DND-41 (cell line): ENCODE measurements around the gene MCCC1.

Experiments used
- ATAC-seq: fragments of 200-7000 bp; cut with Tn5 transposase; 3 replicates; pipeline ENCODE4 v1.9.1; 2021; ENCODE audit warnings: low read depth; ENCODE audit not compliant: insufficient read depth
- DNase-seq: peaks from one replicate; pipeline ENCODE4 v3.0.0-alpha.2; 2020
- H2AFZ ChIP-seq: 2 replicates; pipeline ENCODE4 v1.6.0; 2012; ENCODE audit warnings: low read depth, low read length
- H3K27ac ChIP-seq: 2 replicates; pipeline ENCODE4 v1.5.1; 2012; ENCODE audit warnings: low read length, inconsistent platforms
- H3K27me3 ChIP-seq: fragments of 200-600 bp; sonication (generic); 2 replicates; pipeline ENCODE4 v1.6.0; 2012; ENCODE audit warnings: low read length, mild to moderate bottlenecking, inconsistent platforms; ENCODE audit not compliant: insufficient read depth, poor library complexity
- H3K36me3 ChIP-seq: 2 replicates; pipeline ENCODE4 v1.5.1; 2012; ENCODE audit warnings: low read length, inconsistent platforms; ENCODE audit not compliant: insufficient read depth
- H3K4me1 ChIP-seq: 2 replicates; pipeline ENCODE4 v1.5.1; 2012; ENCODE audit warnings: mild to moderate bottlenecking, low read length; ENCODE audit not compliant: insufficient read depth
- H3K4me2 ChIP-seq: 2 replicates; pipeline ENCODE4 v1.6.0; 2012; ENCODE audit warnings: mild to moderate bottlenecking, moderate library complexity, low read length, inconsistent platforms; ENCODE audit not compliant: insufficient read depth
- H3K4me3 ChIP-seq, 2 experiments: fragments of 200-600 bp in 1 of 2; shearing (Covaris generic) in 1 of 2; 2 replicates each; pipeline ENCODE4 v1.5.1; 2012 to 2016; ENCODE audit warnings: inconsistent platforms in 2 of 2, low read length in 2 of 2, mild to moderate bottlenecking in 2 of 2, low read depth in 1 of 2, moderate library complexity in 1 of 2
- H3K79me2 ChIP-seq: 2 replicates; pipeline ENCODE4 v1.6.0; 2012; ENCODE audit warnings: low read length, inconsistent platforms; ENCODE audit not compliant: insufficient read depth
- H3K9ac ChIP-seq: 2 replicates; pipeline ENCODE4 v1.6.0; 2012; ENCODE audit warnings: low read depth, mild to moderate bottlenecking, inconsistent platforms, low read length, moderate library complexity
- H3K9me3 ChIP-seq: 2 replicates; pipeline ENCODE4 v1.5.1; 2012; ENCODE audit warnings: low read length, moderate library complexity, mild to moderate bottlenecking, inconsistent platforms; ENCODE audit not compliant: insufficient read depth, severe bottlenecking
- H4K20me1 ChIP-seq: 2 replicates; pipeline ENCODE4 v1.6.0; 2012; ENCODE audit warnings: low read length; ENCODE audit not compliant: insufficient read depth
- EZH2 ChIP-seq: IDR thresholded peaks from 3 replicates; pipeline ENCODE4 v1.6.1; 2012; ENCODE audit warnings: borderline replicate concordance, low read depth, mild to moderate bottlenecking, moderate library complexity, low read length, inconsistent platforms; ENCODE audit not compliant: severe bottlenecking
- TF ChIP-seq, protein P1 (sequence below): IDR thresholded peaks from 2 replicates; pipeline ENCODE4 v1.5.1; 2012; ENCODE audit warnings: borderline replicate concordance, low read length, moderate library complexity, mild to moderate bottlenecking; ENCODE audit not compliant: poor library complexity, severe bottlenecking; ENCODE audit errors: extremely low read depth

MCCC1 gene

DNA sequence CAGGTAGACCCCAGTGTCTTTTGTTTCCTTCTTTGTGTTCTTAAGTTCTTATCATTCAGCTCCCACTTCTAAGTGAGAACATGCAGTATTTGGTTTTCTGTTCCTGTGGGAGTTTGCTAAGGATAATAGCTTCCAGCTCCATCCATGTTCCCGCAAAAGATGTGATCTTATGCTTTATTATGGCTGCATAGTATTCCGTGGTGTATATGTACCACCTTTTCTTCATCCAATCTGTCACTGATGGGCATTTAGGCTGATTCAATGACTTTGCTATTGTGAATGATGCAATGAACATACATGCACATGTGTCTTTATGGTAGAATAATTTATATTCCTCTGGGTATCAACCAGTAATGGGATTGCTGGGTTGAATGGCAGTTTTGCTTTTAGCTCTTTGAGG is 24.4 kb downstream of the MCCC1 start:
- no peak for DNase-seq
- Histone ChIP-seq H3K27ac (no peak overlapping the region), H3K9ac (no peak overlapping the region), H3K4me1 (no peaks in the 10 kb centered on the region), H4K20me1 (no peaks in the 10 kb centered on the region), H3K27me3 (no peaks in the 10 kb centered on the region), H3K4me2 (no peak overlapping the region), H3K79me2 (no peaks in the 10 kb centered on the region), H2AFZ (no peak overlapping the region), H3K9me3 (peaks cover 12% of the 10 kb centered on the region), H3K36me3 (peaks cover 36% of the 10 kb centered on the region), H3K4me3 (no peak overlapping the region)
- ATAC-seq = no peak
- TF ChIP-seq, protein P1, sequence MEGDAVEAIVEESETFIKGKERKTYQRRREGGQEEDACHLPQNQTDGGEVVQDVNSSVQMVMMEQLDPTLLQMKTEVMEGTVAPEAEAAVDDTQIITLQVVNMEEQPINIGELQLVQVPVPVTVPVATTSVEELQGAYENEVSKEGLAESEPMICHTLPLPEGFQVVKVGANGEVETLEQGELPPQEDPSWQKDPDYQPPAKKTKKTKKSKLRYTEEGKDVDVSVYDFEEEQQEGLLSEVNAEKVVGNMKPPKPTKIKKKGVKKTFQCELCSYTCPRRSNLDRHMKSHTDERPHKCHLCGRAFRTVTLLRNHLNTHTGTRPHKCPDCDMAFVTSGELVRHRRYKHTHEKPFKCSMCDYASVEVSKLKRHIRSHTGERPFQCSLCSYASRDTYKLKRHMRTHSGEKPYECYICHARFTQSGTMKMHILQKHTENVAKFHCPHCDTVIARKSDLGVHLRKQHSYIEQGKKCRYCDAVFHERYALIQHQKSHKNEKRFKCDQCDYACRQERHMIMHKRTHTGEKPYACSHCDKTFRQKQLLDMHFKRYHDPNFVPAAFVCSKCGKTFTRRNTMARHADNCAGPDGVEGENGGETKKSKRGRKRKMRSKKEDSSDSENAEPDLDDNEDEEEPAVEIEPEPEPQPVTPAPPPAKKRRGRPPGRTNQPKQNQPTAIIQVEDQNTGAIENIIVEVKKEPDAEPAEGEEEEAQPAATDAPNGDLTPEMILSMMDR = no peak
- TF ChIP-seq EZH2 = no peak

DNA sequence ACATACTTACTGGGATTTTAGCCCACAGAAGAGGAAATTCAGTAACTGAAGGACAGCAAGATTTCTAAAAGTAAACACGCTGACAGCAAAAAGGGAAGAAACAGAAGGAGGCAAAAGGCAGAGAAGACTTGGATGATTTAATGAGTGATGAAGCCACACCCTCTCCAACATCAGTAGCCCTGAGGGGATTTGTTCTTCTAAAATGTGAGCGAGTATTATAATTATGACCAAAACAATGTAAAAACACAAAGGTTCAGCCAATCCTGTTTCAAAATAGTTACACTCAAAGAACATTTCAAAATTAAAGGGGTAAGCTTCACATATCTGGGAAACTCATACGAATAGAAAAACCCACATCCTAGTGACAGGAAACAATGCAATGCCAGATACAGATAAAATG is 25.0 kb downstream of the MCCC1 start:
- Histone ChIP-seq H3K27me3 (no peaks in the 10 kb centered on the region), H4K20me1 (no peaks in the 10 kb centered on the region), H3K9me3 (peaks cover 9% of the 10 kb centered on the region), H3K4me2 (no peak overlapping the region), H3K4me1 (no peaks in the 10 kb centered on the region), H3K4me3 (no peak overlapping the region), H3K79me2 (no peaks in the 10 kb centered on the region), H3K36me3 (peaks cover 35% of the 10 kb centered on the region; the same call in 1 of the 2 replicates), H2AFZ (no peak overlapping the region), H3K27ac (no peak overlapping the region), H3K9ac (no peak overlapping the region)
- ATAC-seq (no peak), DNase-seq (no peak)
- no peak for TF ChIP-seq EZH2
- TF ChIP-seq, protein P1 = no peak

DNA sequence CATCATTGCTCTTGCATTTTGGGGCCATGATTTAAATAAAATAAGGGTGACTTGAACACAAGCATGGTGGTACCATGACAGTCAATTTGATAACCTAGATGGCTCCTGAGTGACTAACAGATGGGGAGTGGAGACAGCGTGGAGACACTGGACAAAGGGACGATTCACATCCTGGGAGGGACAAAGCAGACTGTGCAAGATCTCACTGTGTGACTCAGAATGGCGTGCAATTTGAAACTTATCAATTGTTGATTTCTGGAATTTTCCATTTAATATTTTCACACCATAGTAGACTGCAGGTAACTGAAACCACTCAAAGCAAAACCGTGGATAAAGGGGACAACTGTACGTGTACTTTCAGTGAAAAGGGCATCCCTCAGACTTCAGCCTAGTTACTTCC is 25.5 kb downstream of the MCCC1 start:
- Histone ChIP-seq H3K27ac (no peak overlapping the region), H3K4me2 (no peak overlapping the region), H4K20me1 (no peaks in the 10 kb centered on the region), H3K4me3 (no peak overlapping the region), H3K4me1 (no peaks in the 10 kb centered on the region), H3K9ac (no peak overlapping the region), H3K36me3 (peaks cover 35% of the 10 kb centered on the region; the same call in 1 of the 2 replicates), H3K27me3 (no peaks in the 10 kb centered on the region), H3K9me3 (peaks cover 6% of the 10 kb centered on the region), H2AFZ (no peak overlapping the region), H3K79me2 (no peaks in the 10 kb centered on the region)
- no peak for ATAC-seq
- DNase-seq = no peak
- TF ChIP-seq, protein P1 = no peak
- no peak for TF ChIP-seq EZH2

DNA sequence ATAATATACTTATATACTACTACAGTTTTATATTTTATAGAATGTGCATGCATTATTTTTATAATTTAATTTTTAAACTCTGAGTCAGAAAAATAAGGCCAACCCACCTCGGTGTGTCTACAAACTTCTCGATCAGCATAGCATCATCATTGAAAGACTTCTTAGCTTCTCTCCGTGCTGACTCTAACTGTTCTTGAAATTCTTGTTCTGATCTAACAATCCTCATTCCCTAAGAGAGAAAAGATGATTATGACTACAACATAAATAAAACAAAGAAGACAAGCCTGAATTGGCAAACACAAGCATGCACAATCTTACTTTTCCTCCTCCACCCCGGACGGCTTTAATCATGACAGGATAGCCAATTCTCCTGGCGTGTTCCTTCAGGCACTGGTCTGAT is 28.4 kb downstream of the MCCC1 start:
- Histone ChIP-seq H3K9ac (no peak overlapping the region), H3K79me2 (no peaks in the 10 kb centered on the region), H4K20me1 (no peaks in the 10 kb centered on the region), H3K4me2 (no peak overlapping the region), H2AFZ (no peak overlapping the region), H3K9me3 (peaks cover 7% of the 10 kb centered on the region), H3K4me1 (no peaks in the 10 kb centered on the region), H3K4me3 (no peak overlapping the region), H3K36me3 (peaks cover 52% of the 10 kb centered on the region), H3K27me3 (no peaks in the 10 kb centered on the region), H3K27ac (no peak overlapping the region)
- DNase-seq (no peak), ATAC-seq (no peak)
- TF ChIP-seq, protein P1 = no peak
- TF ChIP-seq EZH2 = no peak
